ENCODE measurements around the gene IL19. TPM values are rescaled to one million over a fixed set of nuclear protein-coding genes. Genes with fewer than 3 reads are reported as not detected.
A peak's percentile ranks its signal among the peaks of the same experiment; 100 is the strongest.

The IL19 gene
- total and polyA plus RNA-seq, 9 of the 15 experiments (the other 6 are each of a cell fraction or from before 2014, with no cell fraction given): not detected

DNA sequence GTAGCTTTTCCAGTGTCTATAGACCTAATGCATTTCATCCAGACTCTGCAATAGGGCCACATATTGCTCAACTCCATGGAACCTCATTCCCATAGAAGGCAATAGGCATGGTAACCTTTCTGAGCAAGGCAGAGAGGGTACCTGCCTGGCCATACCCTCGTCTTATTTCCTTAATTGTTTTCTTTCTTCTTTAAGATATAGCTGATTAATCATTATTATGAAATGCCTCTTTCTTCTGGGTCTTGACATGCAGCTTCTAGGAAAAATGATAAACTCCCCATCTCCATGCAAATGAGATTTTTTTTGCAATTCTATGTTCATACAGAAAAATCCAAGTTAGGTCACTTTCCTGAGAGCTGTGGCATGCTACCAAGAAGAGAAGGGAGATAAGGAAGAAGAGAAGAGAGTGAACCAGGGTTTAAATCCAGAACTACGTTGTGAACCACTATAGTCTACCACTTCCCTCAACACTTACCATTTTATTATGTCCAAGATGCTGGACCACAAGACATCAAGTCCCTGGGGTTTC, 61.8 kb downstream of the IL19 start:
- H3K4me3 ChIP-seq: no peak overlapping the region
- ChIA-PET CTCF (ENCODE audit: low intra/inter-chr PET ratio) (no interaction called here), POLR2A (interaction anchor here (1.1 to 2.0 kb wide), 6 partner anchors 9 to 22 kb away, joined by 4 to 8 read pairs (median 6); no protein-coding TSS in a partner anchor)
- H3K27me3 ChIP-seq (ENCODE audit: control insufficient read depth in 2 of 2, insufficient read depth in 2 of 2, low read length in 2 of 2): peaks cover 60 to 67% of the 10 kb centered on the region in 2 experiments
- H3K9ac ChIP-seq (ENCODE audit: insufficient read depth in 1 of 2, low read depth in 2 of 2, low read length in 2 of 2): no peak overlapping the region
- ATAC-seq (no peak), DNase-seq (ENCODE audit: extremely low read depth in 1 of 4, low spot score in 3 of 4) (no peak), FAIRE-seq (no peak)
- no peaks in the 10 kb centered on the region for H3K36me3 ChIP-seq (ENCODE audit: control insufficient read depth, insufficient read depth, low read length)
- no peak overlapping the region for H3K27ac ChIP-seq (ENCODE audit: extremely low read depth, low read depth, low read length)
- no peaks in the 10 kb centered on the region for H3K9me3 ChIP-seq (replicated peaks; ENCODE audit: control insufficient read depth, insufficient read depth, low read depth, low read length)
- TF ChIP-seq ZNF316 (IDR thresholded peaks at IDR 0.05) (peak; percentile 72), SMARCC2 (IDR thresholded peaks at IDR 0.05; ENCODE audit: low read depth) (no peak), C11orf30 (IDR thresholded peaks at IDR 0.05; ENCODE audit: low read depth) (peak; percentile 51; the same call in 1 of the 2 replicates), HNRNPL (IDR thresholded peaks at IDR 0.05; ENCODE audit: low read depth, low read length) (no peak), CBFA2T3 (IDR thresholded peaks at IDR 0.05) (no peak), ZNF77 (CRISPR knock-in tag; IDR thresholded peaks at IDR 0.05) (no peak), FIP1L1 (IDR thresholded peaks at IDR 0.05; ENCODE audit: low read depth, low read length, poor library complexity, severe bottlenecking) (no peak), ZNF263 (CRISPR knock-in tag; IDR thresholded peaks at IDR 0.05; ENCODE audit: borderline replicate concordance) (no peak), MAFG (tag; conservative IDR thresholded peaks at IDR 0.05) (peak; percentile 17; the same call in 1 of the 2 replicates), CEBPB (tag; IDR thresholded peaks at IDR 0.05) (no peak), ZNF347 (CRISPR knock-in tag; IDR thresholded peaks at IDR 0.05; ENCODE audit: low read depth) (no peak), NRF1 (conservative IDR thresholded peaks at IDR 0.05 in 1 of 2, IDR thresholded peaks at IDR 0.05 in 1 of 2) (no peak), FOXP1 (CRISPR knock-in tag; IDR thresholded peaks at IDR 0.05) (no peak), NR4A1 (CRISPR knock-in tag; IDR thresholded peaks at IDR 0.05) (no peak), NR4A1 (tag; IDR thresholded peaks at IDR 0.05) (no peak), CEBPG (CRISPR knock-in tag; IDR thresholded peaks at IDR 0.05) (no peak), CEBPG (tag; conservative IDR thresholded peaks at IDR 0.05 in 1 of 2, IDR thresholded peaks at IDR 0.05 in 1 of 2) (peak in 1 of 2 experiments; percentile 49; a peak in 2 of 4 replicates), THRAP3 (IDR thresholded peaks at IDR 0.05; ENCODE audit: borderline replicate concordance) (no peak)
- TF ChIP-seq, protein P1, sequence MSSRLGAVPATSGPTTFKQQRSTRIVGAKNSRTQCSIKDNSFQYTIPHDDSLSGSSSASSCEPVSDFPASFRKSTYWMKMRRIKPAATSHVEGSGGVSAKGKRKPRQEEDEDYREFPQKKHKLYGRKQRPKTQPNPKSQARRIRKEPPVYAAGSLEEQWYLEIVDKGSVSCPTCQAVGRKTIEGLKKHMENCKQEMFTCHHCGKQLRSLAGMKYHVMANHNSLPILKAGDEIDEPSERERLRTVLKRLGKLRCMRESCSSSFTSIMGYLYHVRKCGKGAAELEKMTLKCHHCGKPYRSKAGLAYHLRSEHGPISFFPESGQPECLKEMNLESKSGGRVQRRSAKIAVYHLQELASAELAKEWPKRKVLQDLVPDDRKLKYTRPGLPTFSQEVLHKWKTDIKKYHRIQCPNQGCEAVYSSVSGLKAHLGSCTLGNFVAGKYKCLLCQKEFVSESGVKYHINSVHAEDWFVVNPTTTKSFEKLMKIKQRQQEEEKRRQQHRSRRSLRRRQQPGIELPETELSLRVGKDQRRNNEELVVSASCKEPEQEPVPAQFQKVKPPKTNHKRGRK (tag; IDR thresholded peaks at IDR 0.05): no peak
- TF ChIP-seq, protein P2, sequence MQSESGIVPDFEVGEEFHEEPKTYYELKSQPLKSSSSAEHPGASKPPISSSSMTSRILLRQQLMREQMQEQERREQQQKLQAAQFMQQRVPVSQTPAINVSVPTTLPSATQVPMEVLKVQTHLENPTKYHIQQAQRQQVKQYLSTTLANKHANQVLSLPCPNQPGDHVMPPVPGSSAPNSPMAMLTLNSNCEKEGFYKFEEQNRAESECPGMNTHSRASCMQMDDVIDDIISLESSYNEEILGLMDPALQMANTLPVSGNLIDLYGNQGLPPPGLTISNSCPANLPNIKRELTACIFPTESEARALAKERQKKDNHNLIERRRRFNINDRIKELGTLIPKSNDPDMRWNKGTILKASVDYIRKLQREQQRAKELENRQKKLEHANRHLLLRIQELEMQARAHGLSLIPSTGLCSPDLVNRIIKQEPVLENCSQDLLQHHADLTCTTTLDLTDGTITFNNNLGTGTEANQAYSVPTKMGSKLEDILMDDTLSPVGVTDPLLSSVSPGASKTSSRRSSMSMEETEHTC (IDR thresholded peaks at IDR 0.05): no peak
- no peaks in the 10 kb centered on the region; a peak in 1 of 5 replicates for H3K4me1 ChIP-seq (replicated peaks in 1 of 2; ENCODE audit: control insufficient read depth in 2 of 2, insufficient read depth in 2 of 2, low read length in 2 of 2)
- intact Hi-C loops (cut with micrococcal nuclease) (no loop called here), in situ Hi-C loops (cut with MboI) (no loop called here)
- no peak overlapping the region for H3K4me2 ChIP-seq (ENCODE audit: insufficient read depth, low read length)
- H2AFZ ChIP-seq (ENCODE audit: low read depth, low read length): no peak overlapping the region
- no peaks in the 10 kb centered on the region for H3K9me1 ChIP-seq (ENCODE audit: control insufficient read depth, insufficient read depth, low read length)
- BruUV-seq (replicated peaks): no TSS peak
- no peaks in the 10 kb centered on the region for H3K79me2 ChIP-seq (ENCODE audit: control insufficient read depth, insufficient read depth, low read length)
- WGBS (ENCODE audit: insufficient coverage, low coverage, missing lambda C conversion rate): 3% methylated on average over 2 of the region's 2 CpGs
- no peaks in the 10 kb centered on the region; the same call in none of the 2 replicates for H4K20me1 ChIP-seq (replicated peaks; ENCODE audit: control insufficient read depth, insufficient read depth, low read length)

Data from K562 (cell line).